Left kidney (tissue), 8 donors: ENCODE results near the gene SOX9. TPM values are rescaled to one million over a fixed set of nuclear protein-coding genes. Genes with fewer than 3 reads are reported as not detected.

Source experiments
- DNase-seq: peaks from one replicate; pipeline ENCODE4 v3.0.0-alpha.2; 2013
- long read RNA-seq, 8 donors: transcript quantifications; one replicate each; lab custom pipeline, GENCODE V29; 2026
- polyA plus RNA-seq: library from polyadenylated mRNA; unstranded; fragments of 120-200 nt; gene quantifications from one replicate; pipeline ENCODE4 v1.2.1, GENCODE V29; 2013; ENCODE audit not compliant: insufficient read length

The SOX9 gene
- 17.8 TPM for polyA plus RNA-seq
- long read RNA-seq, donor 1, transcript SOX9-201 (3 exons, 3,935 nt): major isoform, 12 of 12 reads
- long read RNA-seq, donor 1, partial matches to known transcripts: 0 of 12 reads
- long read RNA-seq, donor 1, other reads (novel, unspliced or antisense): 0 of 12 reads
- long read RNA-seq, donor 2, transcript SOX9-201 (3 exons, 3,935 nt): major isoform, 12 of 12 reads
- long read RNA-seq, donor 2, partial matches to known transcripts: 0 of 12 reads
- long read RNA-seq, donor 2, other reads (novel, unspliced or antisense): 0 of 12 reads
- long read RNA-seq, donor 3, transcript SOX9-201 (3 exons, 3,935 nt): major isoform, 8 of 8 reads
- long read RNA-seq, donor 3, partial matches to known transcripts: 0 of 8 reads
- long read RNA-seq, donor 3, other reads (novel, unspliced or antisense): 0 of 8 reads
- long read RNA-seq, donor 4, partial matches to known transcripts: 0 of 1 reads
- long read RNA-seq, donor 4, other reads (novel, unspliced or antisense): 0 of 1 reads
- long read RNA-seq, donor 5, partial matches to known transcripts: 0 of 4 reads
- long read RNA-seq, donor 5, other reads (novel, unspliced or antisense): 0 of 4 reads
- long read RNA-seq, donor 6, transcript SOX9-201 (3 exons, 3,935 nt): major isoform, 7 of 7 reads
- long read RNA-seq, donor 6, partial matches to known transcripts: 0 of 7 reads
- long read RNA-seq, donor 6, other reads (novel, unspliced or antisense): 0 of 7 reads
- long read RNA-seq, donor 7, transcript SOX9-201 (3 exons, 3,935 nt): major isoform, 5 of 5 reads
- long read RNA-seq, donor 7, partial matches to known transcripts: 0 of 5 reads
- long read RNA-seq, donor 7, other reads (novel, unspliced or antisense): 0 of 5 reads
- long read RNA-seq, donor 8: 0 reads

DNA sequence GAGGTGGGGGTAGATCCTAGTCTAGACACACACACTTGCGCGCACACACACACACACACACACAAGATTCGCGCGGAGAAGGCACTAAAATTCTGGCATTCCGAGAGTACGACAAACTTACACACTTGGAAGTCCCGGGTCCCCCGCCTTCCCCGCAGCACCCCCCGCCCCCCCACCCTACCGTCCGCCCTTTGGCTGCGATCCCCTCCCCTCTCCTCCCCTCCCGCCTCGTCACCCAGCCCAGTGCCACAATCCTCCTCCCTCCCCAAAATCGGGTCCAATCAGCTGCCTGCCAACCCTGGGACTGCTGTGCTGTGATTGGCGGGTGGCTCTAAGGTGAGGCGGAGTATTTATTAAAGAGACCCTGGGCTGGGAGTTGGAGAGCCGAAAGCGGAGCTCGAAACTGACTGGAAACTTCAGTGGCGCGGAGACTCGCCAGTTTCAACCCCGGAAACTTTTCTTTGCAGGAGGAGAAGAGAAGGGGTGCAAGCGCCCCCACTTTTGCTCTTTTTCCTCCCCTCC is at the start of gene SOX9:
Gene SOX9 (plus strand): TSS at position 379 of the 522 bp plus-strand sequence. CDS start 372 bp downstream, outside the sequence.
- DNase-seq: peak; percentile 90

DNA sequence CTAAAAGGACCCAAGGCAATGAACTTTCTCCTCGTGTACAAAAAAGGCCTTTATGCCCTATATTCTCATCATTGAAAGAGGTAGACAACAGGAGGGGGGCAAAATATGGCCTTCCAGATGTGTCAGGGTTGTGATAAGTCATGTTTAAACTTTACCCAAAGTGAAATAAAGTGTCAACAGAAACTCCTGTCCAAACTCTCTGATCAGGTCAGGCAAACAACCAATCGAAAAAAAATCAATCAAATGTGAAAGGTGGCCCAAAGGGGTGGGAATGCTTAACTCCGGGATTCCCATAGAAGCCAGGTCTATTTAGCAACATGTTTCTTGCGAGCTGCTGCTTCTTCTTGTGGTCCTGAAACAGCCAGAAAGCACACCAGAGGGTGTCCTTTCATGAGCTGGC is 49.5 kb upstream of the SOX9 start:
- no peak for DNase-seq

DNA sequence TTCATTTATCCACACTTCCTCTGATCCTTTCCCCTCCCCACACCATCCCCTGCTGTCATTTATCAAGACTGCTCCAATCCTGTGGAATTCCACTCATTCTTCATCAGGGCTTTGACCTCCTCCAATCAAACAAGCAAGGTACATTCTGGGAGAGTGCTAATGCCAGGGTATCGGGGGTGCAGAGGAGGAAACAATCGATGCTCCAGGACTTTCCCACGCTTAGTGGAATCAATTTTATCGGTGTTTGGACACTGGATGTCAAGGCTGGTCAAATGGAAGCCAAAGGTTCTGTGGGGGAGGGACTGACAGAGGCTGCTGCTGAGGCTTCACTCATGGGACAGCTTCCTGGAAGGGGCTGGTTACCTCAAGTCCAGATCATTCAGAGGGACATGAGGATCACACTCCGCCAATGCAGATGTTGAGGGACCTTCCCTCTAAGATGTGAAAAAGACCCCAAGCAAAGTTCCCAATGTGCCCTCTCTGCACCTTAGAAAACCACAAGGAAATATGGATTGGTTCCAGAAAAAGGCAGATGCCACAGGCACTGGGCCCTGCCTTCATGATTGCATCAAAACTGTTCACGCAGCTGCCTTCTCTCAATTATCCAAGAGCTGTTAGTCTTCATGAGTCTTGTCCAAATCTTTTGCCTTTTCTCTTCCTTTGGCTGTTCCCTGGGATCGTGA is 44.7 kb upstream of the SOX9 start:
- DNase-seq: no peak

DNA sequence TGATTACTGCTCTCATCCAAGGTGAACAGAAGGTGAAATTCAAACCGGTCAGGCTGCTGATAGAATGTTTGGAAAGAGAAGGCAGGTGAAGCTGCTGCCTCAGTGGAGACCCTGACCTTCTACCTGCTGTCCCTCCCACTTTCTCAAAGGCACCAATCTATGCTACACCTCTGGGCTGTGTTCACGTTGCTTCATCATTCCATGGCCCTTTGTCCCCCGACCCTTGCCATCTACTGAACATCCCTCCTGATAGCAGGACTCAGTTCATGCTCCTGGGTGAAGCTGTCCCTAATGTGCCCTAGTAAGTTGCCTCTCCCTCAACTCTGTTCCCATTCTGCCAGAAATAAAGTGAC is 44.2 kb upstream of the SOX9 start:
- no peak for DNase-seq

DNA sequence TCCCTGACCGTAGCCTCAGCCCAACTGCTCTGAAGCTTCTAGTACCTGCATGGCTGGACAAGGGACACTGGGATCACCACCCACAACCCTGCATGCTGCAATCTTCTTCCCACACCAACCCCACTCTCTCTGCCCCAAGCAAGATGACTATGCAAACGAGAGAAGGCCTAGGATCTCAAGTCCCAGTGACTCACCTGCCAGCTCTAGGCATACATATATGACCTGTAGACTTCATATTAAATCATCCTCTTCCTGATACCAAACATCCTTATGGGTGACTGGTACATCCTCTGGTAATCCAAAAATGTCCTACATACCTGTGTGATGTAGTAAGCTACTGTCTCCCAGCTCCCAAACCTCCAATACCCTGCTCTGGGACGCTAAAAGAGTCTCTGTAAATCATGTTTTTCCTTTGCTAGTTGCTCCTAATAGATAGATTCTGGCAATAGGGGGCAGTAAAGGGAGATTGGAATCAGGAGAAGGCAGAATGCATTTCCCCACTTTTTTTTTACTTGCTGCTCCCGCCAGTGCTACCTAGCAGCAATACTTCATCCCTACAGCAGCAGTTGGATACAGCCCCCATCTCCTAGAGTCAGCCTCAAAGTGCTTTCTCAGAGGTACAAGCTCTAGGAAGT is 43.4 kb upstream of the SOX9 start:
- DNase-seq: no peak

DNA sequence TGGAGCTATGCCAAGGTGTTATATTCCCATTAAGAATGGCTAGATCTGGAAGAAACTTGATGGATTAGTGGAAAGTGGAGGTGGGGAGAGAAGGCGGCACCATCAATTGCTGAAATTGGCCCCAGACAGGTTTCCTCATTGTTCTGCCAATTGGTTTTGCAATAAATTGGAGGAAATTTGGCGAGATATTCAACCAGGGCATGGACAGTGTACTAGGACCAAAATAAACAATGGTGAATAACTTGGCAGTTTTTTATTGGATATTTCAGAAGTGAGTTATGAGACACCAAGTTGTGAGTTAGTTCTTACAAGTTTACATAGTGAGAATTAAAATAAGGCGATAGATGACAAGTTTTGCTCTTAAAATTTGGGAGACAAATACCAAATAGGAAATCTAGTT is 41.1 kb upstream of the SOX9 start:
- DNase-seq: no peak

DNA sequence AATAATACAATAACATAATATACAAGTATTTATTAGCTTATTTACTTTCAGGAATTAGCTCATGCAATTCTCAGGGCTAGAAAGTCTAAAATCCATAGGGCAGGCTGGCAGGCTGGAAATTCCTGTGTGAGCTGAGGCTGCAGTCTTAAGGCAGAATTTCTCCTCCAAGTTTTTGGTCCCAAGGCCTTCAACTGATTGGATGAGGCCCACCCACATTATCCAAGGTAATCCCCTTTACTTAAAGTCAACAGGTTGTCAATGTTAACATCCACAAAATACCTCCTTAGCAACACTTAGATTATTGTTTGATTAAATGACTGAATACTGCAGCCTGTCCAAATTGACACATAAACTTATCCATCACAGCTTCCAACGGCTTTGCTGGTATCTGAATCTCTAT is 32.9 kb upstream of the SOX9 start:
- no peak for DNase-seq

DNA sequence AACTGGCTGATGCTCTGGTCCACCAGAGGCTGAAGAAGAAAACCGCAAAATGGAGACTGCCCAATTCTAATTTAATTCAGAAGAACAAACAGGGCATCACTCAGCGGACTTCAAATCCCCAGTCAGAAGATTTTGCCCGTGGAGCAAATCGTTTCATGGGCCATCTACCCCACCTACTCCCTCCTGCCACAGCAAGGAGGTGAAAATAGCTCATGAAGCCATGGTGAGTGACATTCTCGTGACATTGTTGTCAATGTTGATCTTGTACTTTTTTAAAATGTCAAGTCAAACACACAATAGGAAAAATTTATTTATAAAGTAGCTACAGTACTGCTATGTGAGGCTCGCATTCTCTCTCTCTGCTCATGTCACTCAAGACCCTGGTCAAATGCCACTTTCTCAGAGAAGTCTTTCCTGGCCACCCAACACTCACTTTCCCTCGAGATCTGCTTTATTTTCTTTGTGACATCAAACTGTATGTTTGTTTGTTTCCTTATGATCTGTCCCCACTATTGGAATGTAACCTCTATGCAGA is 31.3 kb upstream of the SOX9 start:
- DNase-seq: no peak

DNA sequence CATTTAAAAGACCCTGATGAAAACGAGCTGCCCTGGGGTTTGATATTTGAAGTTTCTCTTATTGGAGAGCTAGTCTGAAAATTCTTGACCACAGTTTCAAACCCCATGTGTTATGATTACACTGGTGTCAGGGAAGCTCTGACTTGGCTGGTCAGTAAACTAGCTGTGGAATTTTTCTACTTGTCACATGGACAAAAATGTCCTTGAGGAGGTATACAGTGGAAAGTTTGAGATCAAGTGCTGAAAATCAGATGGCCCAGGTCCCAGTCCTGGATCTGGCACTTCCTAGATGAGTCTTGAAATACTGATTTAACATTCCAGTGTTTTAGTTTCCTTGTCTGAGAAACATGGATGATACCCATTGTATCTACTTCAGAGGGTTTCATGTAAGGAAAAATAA is 30.7 kb upstream of the SOX9 start:
- DNase-seq: no peak

DNA sequence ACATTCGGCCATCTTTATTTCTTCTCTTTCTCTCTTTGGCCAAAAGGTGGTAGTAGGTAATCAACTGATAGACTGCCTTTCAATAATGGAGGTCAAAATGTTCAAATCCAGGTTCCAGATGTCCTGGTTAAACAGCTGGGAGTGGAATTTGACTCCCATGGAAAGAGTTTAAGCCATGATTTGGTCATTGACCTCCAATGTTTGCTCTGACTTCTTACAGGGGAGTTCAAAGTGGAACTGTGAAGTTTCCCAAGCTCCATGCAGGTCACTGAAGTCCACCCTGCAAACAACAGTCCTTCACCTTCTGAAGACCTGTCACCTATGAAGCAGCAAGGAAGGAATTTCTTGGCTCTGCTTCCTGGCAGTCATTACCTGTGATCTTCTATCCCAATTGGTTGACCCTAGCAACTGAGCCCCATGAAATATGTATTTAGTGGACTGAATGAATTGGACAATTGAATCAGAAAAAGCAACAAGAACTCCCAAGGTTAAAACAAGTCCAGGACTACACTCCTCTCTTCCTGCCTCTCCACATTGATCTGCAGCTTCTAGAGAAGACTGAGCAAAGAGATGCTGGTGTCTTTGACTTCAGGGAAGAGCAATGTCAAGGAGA is 28.0 kb upstream of the SOX9 start:
- DNase-seq: no peak

DNA sequence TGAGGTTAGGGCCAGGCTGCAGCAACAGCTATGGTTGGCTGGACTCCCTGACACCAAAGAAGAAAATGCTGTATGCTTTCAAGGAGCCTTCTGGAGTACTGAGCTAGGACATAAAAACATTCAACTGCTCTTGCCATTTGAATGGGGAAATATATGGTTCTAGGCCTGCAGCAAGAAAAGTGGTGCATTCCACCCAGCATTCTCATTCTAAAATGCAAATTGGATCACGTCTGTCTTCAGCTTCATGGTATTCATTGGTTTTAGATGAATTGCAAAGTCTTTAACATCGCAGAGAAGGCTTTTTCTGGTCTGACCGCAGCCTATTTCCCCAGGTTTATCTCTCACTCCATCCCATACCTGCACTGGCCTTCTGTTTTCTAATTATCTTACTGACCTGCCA is 27.1 kb upstream of the SOX9 start:
- no peak for DNase-seq

DNA sequence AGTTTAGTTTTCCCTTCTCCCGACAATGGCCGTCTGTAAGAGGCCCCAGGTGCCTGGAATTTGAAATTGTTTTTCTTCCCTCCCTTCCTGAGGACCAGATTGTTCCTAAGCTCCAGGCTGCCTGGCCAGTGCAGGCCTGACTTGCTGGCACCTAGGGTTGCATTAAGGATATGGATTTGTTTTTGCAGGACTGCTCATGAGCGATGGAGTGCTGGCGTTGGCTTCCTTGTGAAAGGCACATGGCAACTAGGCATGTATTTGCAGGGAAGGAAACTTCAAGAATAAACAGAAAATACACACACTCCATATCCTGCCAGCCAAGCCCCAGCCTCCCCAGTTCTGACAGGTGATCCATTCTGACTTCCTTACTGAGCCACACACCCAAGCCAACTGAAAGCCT is 25.5 kb upstream of the SOX9 start:
- no peak for DNase-seq

DNA sequence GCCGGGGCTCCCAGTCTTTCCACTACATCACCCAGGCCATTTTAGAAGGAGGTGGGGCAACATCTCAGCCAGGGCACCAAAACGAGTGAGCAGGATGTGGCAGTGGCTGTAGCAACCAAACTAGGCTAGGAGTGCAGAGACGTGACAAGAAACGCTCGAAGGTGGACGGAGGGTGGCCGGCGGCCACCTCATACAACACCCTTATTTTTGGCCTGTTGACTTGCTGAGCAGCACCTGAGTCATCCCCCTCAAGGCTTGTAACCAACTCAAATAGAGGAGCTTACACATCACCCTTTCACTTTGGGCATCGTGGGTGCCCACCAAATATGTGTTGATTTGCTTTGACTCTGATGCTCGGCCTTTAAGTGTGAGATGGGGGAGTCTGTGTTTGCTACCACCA is 23.7 kb upstream of the SOX9 start:
- DNase-seq: no peak

DNA sequence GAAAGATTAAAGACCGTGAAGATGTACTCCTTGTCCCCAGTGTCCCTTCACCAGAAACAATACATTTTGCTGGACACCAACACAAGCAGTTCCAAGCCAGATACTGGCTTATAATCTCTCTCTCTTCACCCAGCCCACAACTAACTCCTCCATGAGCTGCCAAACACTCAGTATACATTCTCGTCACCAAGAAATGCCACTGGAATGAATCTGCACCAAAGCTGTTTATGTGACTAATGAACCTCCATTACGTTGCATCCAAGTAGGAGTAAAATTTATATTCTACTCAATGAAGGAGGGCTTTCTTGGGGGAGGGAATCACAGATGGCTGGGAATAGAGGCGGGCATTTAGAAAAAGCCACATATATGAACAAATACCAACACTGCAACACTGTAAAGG is 20.9 kb upstream of the SOX9 start:
- no peak for DNase-seq

DNA sequence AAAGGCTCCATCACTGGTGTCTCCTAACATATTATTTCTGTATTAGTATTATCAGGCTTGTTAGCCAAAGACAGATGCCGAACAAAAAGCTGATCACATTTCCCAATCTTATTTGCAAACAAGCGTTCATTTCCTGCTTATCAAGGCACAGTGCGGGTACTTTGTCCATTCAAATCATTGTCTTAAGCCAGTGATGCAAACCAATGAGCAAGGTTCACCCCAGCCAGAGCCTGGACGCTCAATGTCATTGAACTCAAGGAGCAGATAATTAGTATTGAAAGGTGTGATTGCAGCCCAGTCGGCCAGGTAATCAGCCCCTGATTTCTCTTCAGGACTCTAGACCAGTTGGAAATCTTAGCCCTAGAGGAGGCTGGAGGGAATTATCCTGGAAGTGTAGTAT is 20.4 kb upstream of the SOX9 start:
- no peak for DNase-seq

DNA sequence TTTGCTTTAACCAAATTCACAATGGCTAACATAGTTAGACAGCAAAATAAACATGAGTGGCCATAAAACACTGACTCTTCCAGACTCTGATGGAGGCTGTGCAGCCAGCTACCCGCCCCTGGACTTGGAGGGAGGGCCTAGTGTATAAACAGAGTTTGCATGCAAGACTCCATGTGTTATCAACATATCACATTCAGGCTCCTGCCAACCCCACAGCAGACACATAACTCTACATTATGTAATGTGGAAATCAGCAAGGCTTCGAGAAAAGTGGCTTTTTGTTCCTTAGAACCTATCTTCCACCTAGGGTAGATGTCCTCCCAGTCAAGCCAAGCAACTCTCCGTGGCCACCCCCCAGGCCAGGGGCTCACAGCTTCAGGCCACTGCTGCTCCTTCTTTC is 19.3 kb upstream of the SOX9 start:
- no peak for DNase-seq

DNA sequence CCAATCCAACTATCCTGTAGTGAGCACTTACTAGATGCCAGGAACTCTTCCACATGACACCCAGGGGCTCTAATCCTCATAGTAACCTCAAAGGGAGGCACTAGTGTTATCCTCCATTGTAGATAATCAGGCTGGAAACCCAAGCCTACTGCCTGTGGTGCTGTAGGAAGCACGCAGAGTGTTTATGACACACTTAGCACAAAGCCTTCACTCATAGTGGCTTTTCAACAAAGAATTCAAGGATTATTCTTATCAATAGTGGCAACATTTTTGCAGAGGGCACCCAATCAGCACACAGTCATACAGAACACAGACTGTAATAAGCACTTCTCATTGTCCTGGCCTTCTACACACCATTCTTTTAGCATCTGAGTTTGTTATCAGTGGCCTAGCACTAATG is 18.5 kb upstream of the SOX9 start:
- DNase-seq: no peak

DNA sequence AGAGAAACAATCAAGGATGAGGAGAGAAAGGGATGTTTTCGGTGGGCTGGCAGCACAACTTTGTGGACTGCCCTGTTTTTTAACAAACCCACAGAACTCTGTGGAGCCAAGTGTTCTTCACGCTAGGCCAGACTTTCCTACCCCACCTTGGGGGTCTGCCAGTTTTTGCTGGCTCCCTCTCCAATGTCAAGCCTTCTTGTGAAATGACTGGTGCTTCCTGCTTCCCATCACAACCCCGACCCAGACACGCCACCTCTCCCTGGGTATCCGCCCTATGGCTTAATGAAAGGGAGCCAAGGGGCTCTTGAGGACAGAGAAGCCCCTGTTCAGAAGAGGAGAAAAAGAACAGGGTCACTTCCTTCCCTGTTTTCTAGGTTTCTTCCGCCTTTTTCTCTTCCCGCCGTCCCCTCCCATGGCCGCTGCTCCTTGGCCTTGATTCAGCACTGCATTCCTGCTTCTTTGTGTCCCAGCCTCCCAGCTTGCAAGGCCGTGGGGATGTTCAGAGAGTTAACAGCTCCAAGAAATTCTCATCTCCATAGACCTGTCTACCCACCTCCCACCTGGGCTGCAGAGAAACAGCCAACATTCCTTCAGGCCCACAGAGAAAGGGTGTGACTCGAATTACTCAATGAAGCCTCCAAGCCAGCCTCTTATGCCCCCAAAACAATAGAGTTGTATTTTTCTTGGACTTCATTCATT is 16.5 kb upstream of the SOX9 start:
- DNase-seq: no peak

DNA sequence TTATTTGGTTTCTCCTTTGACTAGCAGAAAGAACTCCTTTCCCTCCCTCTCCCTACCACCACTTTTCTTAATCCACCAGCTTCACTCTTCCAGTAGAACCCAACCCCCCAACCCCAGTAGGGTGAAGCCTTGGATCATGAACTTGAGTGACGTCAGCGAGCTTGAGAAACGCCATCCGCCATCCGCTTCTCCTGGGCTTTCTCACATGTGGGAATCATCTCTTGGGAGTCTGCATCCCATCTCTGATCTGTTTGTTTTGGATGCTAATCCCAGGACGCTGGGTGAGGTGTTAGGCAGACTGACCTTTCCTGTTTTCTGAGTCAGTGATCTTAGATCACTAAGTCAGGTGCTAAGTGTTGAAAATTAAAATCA is 16.0 kb upstream of the SOX9 start:
- no peak for DNase-seq

DNA sequence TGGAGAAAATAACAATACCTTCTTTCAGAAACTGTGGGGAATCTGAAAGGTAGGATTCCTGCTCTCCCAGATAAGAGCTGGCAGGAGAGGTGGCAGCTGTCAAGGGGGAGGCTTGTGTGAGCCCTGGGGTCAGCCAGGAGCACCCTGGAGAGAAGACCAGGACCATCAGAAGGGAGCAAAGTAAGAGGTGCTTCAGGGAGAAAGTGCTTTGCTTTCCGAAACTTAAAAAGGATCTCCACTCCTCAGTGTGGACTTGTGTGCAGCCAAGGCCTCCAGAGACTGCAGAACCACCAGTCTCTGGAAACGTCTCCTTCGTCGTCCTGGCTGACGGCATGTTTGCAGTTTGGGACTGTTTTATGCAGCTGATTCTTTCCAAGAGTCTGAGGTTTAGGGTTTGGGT is 13.7 kb upstream of the SOX9 start:
- no peak for DNase-seq
